Heart right ventricle (tissue), 16 donors: ENCODE results near the gene TXNRD2. TPM values are rescaled to one million over a fixed set of nuclear protein-coding genes. Genes with fewer than 3 reads are reported as not detected.

ENCODE experiments used
- ATAC-seq, 8 donors: fragments of 200-7000 bp; cut with Tn5 transposase; one replicate each; pipeline ENCODE4 v1.9.1; 2020; ENCODE audit warnings: mild to moderate bottlenecking in 8 of 8, moderate library complexity in 8 of 8, moderate number of reproducible peaks in 1 of 8
- DNase-seq, 2 donors: peaks; one replicate each; pipeline ENCODE4 v3.0.0-alpha.2; 2020
- H3K27ac ChIP-seq, 10 donors: fragments of 200-600 bp; sonication (generic) in 2 of 10; one replicate each; pipeline versions ENCODE4 v1.5.0 to v1.8.0; 2020 to 2022; ENCODE audit warnings: mild to moderate bottlenecking in 3 of 10
- H3K27me3 ChIP-seq, 7 donors: fragments of 200-600 bp; one replicate each; pipeline ENCODE4 v1.8.0; 2021 to 2022; ENCODE audit warnings: mild to moderate bottlenecking in 2 of 7
- H3K36me3 ChIP-seq, 9 donors: fragments of 200-600 bp; sonication (generic) in 1 of 9; one replicate each; pipeline versions ENCODE4 v1.5.0 to v1.8.0; 2020 to 2022; ENCODE audit warnings: mild to moderate bottlenecking in 2 of 9
- H3K4me1 ChIP-seq, 9 donors: fragments of 200-600 bp; sonication (generic) in 1 of 9; one replicate each; pipeline versions ENCODE4 v1.5.0 to v1.8.0; 2020 to 2022; ENCODE audit warnings: mild to moderate bottlenecking in 4 of 9
- H3K4me3 ChIP-seq, 10 donors: fragments of 200-600 bp; sonication (generic) in 2 of 10; one replicate each; pipeline versions ENCODE4 v1.5.0 to v1.8.0; 2020 to 2022; ENCODE audit warnings: mild to moderate bottlenecking in 7 of 10, moderate library complexity in 2 of 10
- H3K9me3 ChIP-seq, 11 donors: fragments of 200-600 bp in 10 of 11; sonication (generic) in 2 of 11; one replicate each; pipeline versions ENCODE4 v1.5.0 to v1.8.0; 2013 to 2022; ENCODE audit warnings: mild to moderate bottlenecking in 2 of 11, control low read depth in 1 of 11, moderate library complexity in 1 of 11
- CTCF ChIP-seq, 9 donors: fragments of 200-600 bp; sonication (generic) in 2 of 9; IDR thresholded peaks; one replicate each; pipeline versions ENCODE4 v1.5.0 to v1.8.0; 2021 to 2022; ENCODE audit warnings: antibody characterized with exemption in 9 of 9, mild to moderate bottlenecking in 5 of 9, moderate library complexity in 1 of 9
- WGBS, 2 donors: extraction: QIAGEN DNeasy Blood & Tissue Kit; methylation state at CpG; one replicate each; pipeline ENCODE4 v1.1.7; 2013; ENCODE audit warnings: inconsistent platforms in 1 of 2; 5-methylcytosine and 5-hydroxymethylcytosine counted together
- intact Hi-C, 10 donors: fragments of 100-400 bp; cut with DNase I; formaldehyde crosslinking; loops; one replicate each; pipeline versions ENCODE4 v1.11.1 to v1.14.2; 2022
- polyA plus RNA-seq, 2 donors: library from polyadenylated mRNA; stranded (reverse); fragments of 200-250 nt; gene quantifications; one replicate each; pipeline ENCODE4 v1.2.3, GENCODE V29; 2013
- total RNA-seq, 10 donors: library from RNA; stranded (reverse); fragmentation: NEBNext Ultra II Directional in 3 of 10; extraction: Animal tissue kit (Norgen Biotek cat#: 25700) in 3 of 10; gene quantifications; one replicate each; pipeline versions ENCODE4 v1.2.1 to v1.2.4, GENCODE V29; 2021 to 2023
- donor health status: Arrhythmogenic right ventricular cardiomyopathy.
- donor health status: ischemic (EF 13 %, LVEDD 7.1; RV severe dilation, severe dysfunction).
- donor health status: healthy with polysubstance abuse.
- donor health status: DM: no; HTN: yes; CAD: no.
- donor health status: DM: no; HTN: no; CAD: no.
- donor health status: ischemic (EF 25% LVEDD 6.9; RV normal size, moderate dysfunction).
- donor health status: ischemic (EF 25% LVEDD 5.7; RV mildly dilated, moderate dysfunction).
- donor health status: healthy.
- donor health status: DM: yes; HTN: yes; CAD: no.
- donor health status: Ischemic cardiomyopathy.
- donor health status: ischemic (EF 35%, LVEDD 5.7; RV mildly dilated, moderate dysfunction).
- donor health status: nonischemic (EF 11% LVEDD 7.7; RV severe dilation, severe dysfunction).
- donor health status: DM: yes; HTN: yes; CAD: no.
- donor health status: PGD.
- donor health status: ischemic (EF 29% LVEDD 5.4; RV normal size, mild dysfunction).
- donor health status: nonischemic (EF 23%, LVEDD 6.1; RV moderate dilation, normal function).

TXNRD2 gene
- total and polyA plus RNA-seq, 12 donors, result 25.8 to 103 (median 35.0) TPM

- Histone ChIP-seq H3K27ac (peak overlapping the region; percentile 6 to 95 (median 88)), H3K4me3 (peak overlapping the region; percentile 50 to 93 (median 82)), H3K4me1 (peaks cover 38 to 80% (median 54%) of the 10 kb centered on the region in 9 donors), H3K9me3 (no peaks in the 10 kb centered on the region), H3K36me3 (peaks cover 0 to 4% (median 0%) of the 10 kb centered on the region in 9 donors), H3K27me3 (no peaks in the 10 kb centered on the region)
- ATAC-seq (peak; percentile 61 to 87 (median 79)), DNase-seq (peak; percentile 77 to 87)
- TF ChIP-seq CTCF (IDR thresholded peaks at IDR 0.05), result no peak
- intact Hi-C loops, result loop anchor here in 1 of 10 donors (2.0 kb wide), 1 partner anchor 20 kb away; no protein-coding TSS in a partner anchor
- WGBS, 2 donors, result 1% methylated on average over 56 to 74 of the region's 76 CpGs
These were observed 45.1 kb upstream of the TXNRD2 start for GRCh38 chr22:19986410-19987341.

GRCh38 chr22:19986011-19986409 is 44.4 kb upstream of the TXNRD2 start:
- 53 to 60% methylated on average over 2 of the region's 2 CpGs for WGBS, 2 donors
- peak overlapping the region in 9 of 10 donors; percentile 85 to 95 (median 89) for H3K27ac ChIP-seq
- H3K36me3 ChIP-seq, result peaks cover 0 to 10% (median 3%) of the 10 kb centered on the region in 9 donors
- intact Hi-C loops, result loop anchor here in 1 of 10 donors (2.0 kb wide), 1 partner anchor 19 kb away; no protein-coding TSS in a partner anchor
- peak in 1 of 2 donors; percentile 6 for DNase-seq
- ATAC-seq, result no peak
- no peak for TF ChIP-seq CTCF (IDR thresholded peaks at IDR 0.05)
- peaks cover 37 to 74% (median 48%) of the 10 kb centered on the region in 9 donors for H3K4me1 ChIP-seq
- no peaks in the 10 kb centered on the region for H3K27me3 ChIP-seq
- no peaks in the 10 kb centered on the region for H3K9me3 ChIP-seq
- peak overlapping the region; percentile 50 to 93 (median 82) for H3K4me3 ChIP-seq

GRCh38 chr22:19984851-19985811 is 43.5 kb upstream of the TXNRD2 start:
- DNase-seq, result peak in 1 of 2 donors; percentile 15
- no peak for ATAC-seq
- intact Hi-C loops, result no loop called here
- peaks cover 0 to 19% (median 7%) of the 10 kb centered on the region in 9 donors for H3K36me3 ChIP-seq
- peak overlapping the region; percentile 6 to 95 (median 88) for H3K27ac ChIP-seq
- 76 to 79% methylated on average over 11 of the region's 11 CpGs for WGBS, 2 donors
- no peaks in the 10 kb centered on the region for H3K27me3 ChIP-seq
- peak overlapping the region in 4 of 10 donors; percentile 75 to 93 (median 83) for H3K4me3 ChIP-seq
- peaks cover 37 to 67% (median 48%) of the 10 kb centered on the region in 9 donors for H3K4me1 ChIP-seq
- H3K9me3 ChIP-seq, result no peaks in the 10 kb centered on the region
- no peak for TF ChIP-seq CTCF (IDR thresholded peaks at IDR 0.05)
